ENCODE data around the gene TDRKH. TPM values are rescaled to one million over a fixed set of nuclear protein-coding genes. Genes with fewer than 3 reads are reported as not detected.

TDRKH gene
- total RNA-seq, 2 donors from 2014 or later = 21.1 to 25.0 TPM

DNA sequence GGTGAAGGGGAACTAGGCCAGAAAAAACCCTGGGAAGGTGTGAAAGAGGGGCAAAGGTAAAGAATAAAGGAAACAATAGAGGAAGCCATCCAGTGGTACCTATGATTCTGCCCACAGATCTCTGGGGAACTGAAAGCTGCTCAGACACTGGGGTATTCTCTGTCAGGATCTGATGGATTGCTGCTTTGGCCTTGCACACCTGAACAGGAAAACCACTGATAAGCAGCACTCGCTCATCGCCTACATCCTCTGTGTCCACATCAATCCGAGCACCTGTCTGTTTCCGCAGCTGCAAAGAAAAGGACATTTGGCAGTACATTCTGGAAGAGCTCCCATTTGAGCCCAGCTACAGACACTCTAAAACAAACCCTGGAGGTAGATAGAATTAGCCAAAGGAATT lies 10.4 kb downstream of the TDRKH start:
- H3K4me1 ChIP-seq (replicated peaks) = no peaks in the 10 kb centered on the region
- intact Hi-C loops (cut with DNase I) = no loop called here

DNA sequence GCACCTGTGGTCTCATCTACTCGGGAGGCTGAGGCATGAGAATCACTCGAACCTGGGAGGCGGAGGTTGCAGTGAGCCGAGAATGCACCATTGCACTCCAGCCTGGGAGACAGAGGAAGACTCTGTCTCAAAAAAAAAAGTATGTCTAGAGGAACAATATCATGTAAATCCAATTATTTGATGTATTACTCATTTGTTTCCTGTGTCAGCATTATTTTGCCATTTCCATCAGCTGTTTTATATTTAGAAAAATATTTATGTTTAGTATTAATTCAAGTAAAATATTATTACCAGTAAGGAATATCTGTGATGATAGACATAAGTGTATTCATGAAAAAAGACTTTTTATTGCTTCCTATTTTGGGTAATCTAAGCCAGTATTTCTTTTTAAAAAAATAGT lies 13.0 kb downstream of the TDRKH start:
- H3K36me3 ChIP-seq = no peaks in the 10 kb centered on the region
- intact Hi-C loops (cut with DNase I) = no loop called here
- no peak for TF ChIP-seq POLR2AphosphoS5 (IDR thresholded peaks at IDR 0.05)
- no peak for TF ChIP-seq POLR2A (IDR thresholded peaks at IDR 0.05)

More for the DNA sequence above, 10.4 kb downstream of the TDRKH start:
- H3K9me3 ChIP-seq = no peaks in the 10 kb centered on the region
- TF ChIP-seq POLR2AphosphoS5 (IDR thresholded peaks at IDR 0.05) = no peak
- no peak for TF ChIP-seq POLR2A (IDR thresholded peaks at IDR 0.05)
- TF ChIP-seq, protein P1, sequence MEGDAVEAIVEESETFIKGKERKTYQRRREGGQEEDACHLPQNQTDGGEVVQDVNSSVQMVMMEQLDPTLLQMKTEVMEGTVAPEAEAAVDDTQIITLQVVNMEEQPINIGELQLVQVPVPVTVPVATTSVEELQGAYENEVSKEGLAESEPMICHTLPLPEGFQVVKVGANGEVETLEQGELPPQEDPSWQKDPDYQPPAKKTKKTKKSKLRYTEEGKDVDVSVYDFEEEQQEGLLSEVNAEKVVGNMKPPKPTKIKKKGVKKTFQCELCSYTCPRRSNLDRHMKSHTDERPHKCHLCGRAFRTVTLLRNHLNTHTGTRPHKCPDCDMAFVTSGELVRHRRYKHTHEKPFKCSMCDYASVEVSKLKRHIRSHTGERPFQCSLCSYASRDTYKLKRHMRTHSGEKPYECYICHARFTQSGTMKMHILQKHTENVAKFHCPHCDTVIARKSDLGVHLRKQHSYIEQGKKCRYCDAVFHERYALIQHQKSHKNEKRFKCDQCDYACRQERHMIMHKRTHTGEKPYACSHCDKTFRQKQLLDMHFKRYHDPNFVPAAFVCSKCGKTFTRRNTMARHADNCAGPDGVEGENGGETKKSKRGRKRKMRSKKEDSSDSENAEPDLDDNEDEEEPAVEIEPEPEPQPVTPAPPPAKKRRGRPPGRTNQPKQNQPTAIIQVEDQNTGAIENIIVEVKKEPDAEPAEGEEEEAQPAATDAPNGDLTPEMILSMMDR (IDR thresholded peaks at IDR 0.05) = no peak
- H3K27me3 ChIP-seq (replicated peaks; ENCODE audit: insufficient read depth) = no peaks in the 10 kb centered on the region
- no peak for DNase-seq (ENCODE audit: low spot score)
- H3K4me3 ChIP-seq = no peak overlapping the region
- no peak overlapping the region for H3K27ac ChIP-seq
- 82% methylated on average over 4 of the region's 4 CpGs for WGBS
- no peaks in the 10 kb centered on the region for H3K36me3 ChIP-seq

DNA sequence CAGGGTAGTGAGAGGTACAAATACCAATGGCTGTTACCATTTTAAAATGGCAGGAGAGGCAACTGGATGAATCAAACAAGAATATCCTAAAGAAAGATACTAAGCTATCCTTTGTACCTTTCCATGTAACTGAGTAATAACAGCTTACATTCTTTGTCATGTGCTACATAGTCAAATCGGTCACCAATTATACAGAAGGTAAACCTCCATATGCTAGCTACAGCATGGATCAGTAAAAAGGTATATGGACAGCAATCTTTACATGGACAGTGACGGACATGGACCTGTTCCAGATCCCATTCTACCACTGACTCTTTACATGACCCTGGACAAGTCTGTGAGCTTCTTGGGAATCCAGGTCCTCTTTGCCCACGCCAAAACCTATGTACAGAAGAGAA lies 13.6 kb downstream of the TDRKH start:
- 98% methylated on average over 3 of the region's 3 CpGs for WGBS
- H3K9me3 ChIP-seq = no peaks in the 10 kb centered on the region
- intact Hi-C loops (cut with DNase I) = no loop called here
- TF ChIP-seq POLR2AphosphoS5 (IDR thresholded peaks at IDR 0.05) (no peak), POLR2A (IDR thresholded peaks at IDR 0.05) (no peak)
- TF ChIP-seq, protein P1 (IDR thresholded peaks at IDR 0.05) = no peak
- no peak overlapping the region for H3K27ac ChIP-seq
- H3K36me3 ChIP-seq = no peaks in the 10 kb centered on the region
- H3K4me1 ChIP-seq (replicated peaks) = no peaks in the 10 kb centered on the region
- H3K27me3 ChIP-seq (replicated peaks; ENCODE audit: insufficient read depth) = no peaks in the 10 kb centered on the region
- no peak for DNase-seq (ENCODE audit: low spot score)
- H3K4me3 ChIP-seq = no peak overlapping the region

More for the DNA sequence above, 13.0 kb downstream of the TDRKH start:
- no peak for DNase-seq (ENCODE audit: low spot score)
- Histone ChIP-seq H3K9me3 (no peaks in the 10 kb centered on the region), H3K4me1 (replicated peaks) (no peaks in the 10 kb centered on the region), H3K27me3 (replicated peaks; ENCODE audit: insufficient read depth) (no peaks in the 10 kb centered on the region), H3K27ac (no peak overlapping the region), H3K4me3 (no peak overlapping the region)
- 99% methylated on average over 4 of the region's 4 CpGs for WGBS

DNA sequence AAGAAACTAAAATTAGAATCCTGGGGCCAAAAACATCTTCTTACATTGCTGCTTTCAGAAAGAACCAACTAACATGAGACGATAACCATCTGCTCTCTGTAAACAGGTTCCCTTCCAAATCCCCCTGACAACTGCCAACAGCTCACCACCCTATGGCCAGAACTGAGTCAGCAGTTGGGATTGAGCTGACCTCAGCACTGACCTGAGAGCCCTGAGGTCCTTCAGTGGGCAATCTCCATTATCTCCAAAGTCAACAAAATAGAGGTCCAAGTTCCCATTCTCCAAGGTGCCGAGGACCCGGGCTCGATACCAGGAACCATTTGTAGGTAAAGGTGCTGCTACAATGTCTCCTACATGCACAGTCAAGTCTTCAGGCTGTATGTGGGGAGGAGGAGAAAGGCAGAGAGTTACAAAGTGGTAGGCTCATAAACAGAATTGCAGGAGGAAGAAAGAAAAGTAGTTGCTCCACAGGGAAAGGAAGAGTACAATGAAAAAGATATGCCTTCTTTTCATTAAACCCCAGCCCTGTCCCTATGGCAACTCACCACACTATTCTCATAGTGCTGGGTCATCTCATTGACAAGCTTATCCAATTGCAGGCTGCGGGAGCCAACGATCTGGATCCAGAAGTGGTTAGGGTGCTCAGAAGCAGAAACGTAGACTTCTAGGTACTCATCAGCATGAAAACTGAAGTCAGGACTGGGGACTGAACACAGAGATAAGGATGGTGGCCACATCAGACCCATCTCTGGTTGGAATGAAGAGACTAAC lies 14.2 kb downstream of the TDRKH start:
- no peaks in the 10 kb centered on the region for H3K27me3 ChIP-seq (replicated peaks; ENCODE audit: insufficient read depth)
- H3K27ac ChIP-seq = no peak overlapping the region
- TF ChIP-seq, protein P1 (IDR thresholded peaks at IDR 0.05) = no peak
- TF ChIP-seq POLR2AphosphoS5 (IDR thresholded peaks at IDR 0.05) (no peak), POLR2A (IDR thresholded peaks at IDR 0.05) (no peak)
- no peaks in the 10 kb centered on the region for H3K9me3 ChIP-seq
- no peak overlapping the region for H3K4me3 ChIP-seq
- no peak for DNase-seq (ENCODE audit: low spot score)
- intact Hi-C loops (cut with DNase I) = no loop called here
- H3K36me3 ChIP-seq = no peaks in the 10 kb centered on the region
- no peaks in the 10 kb centered on the region for H3K4me1 ChIP-seq (replicated peaks)
- WGBS = 94% methylated on average over 7 of the region's 7 CpGs

DNA sequence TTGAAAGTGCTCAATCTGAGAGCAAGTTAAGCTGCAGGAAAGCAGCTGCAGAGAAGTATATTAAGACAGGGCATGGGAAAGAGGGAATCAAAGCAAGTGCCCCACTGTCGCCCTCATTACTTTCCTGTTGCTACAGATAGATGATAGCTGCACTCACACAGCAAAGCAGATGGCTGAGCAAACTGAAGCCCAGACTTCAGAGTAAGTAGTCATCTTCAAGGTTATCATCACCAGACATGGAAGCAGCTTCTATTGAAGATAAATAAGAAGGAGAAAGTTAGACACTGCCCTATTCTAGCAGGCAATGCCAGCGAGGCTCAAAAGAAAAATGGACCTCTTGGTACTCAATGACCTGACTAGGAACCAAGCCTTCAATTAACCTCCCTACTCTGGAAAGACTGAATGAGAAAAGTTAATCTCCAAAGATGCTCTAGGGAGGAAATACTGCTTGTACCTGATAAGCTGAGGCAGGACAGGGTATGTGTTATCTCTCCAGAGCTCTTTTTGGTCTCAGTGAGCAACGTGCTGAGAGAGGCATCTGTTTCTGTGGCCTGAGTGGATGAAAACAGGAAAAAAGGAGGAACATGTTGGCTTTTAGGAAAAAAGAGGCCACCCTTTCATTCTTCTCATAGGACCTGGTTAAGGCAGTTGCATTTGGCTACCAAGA lies 15.9 kb downstream of the TDRKH start:
- intact Hi-C loops (cut with DNase I) = no loop called here
- no peaks in the 10 kb centered on the region for H3K4me1 ChIP-seq (replicated peaks)
- H3K36me3 ChIP-seq = no peaks in the 10 kb centered on the region
- H3K4me3 ChIP-seq = no peak overlapping the region
- 88% methylated on average over 3 of the region's 3 CpGs for WGBS
- H3K9me3 ChIP-seq = no peaks in the 10 kb centered on the region
- no peak overlapping the region for H3K27ac ChIP-seq
- TF ChIP-seq POLR2A (IDR thresholded peaks at IDR 0.05) = no peak
- TF ChIP-seq, protein P1 (IDR thresholded peaks at IDR 0.05) = no peak
- TF ChIP-seq POLR2AphosphoS5 (IDR thresholded peaks at IDR 0.05) = no peak
- no peak for DNase-seq (ENCODE audit: low spot score)
- H3K27me3 ChIP-seq (replicated peaks; ENCODE audit: insufficient read depth) = no peaks in the 10 kb centered on the region
